Right lobe of liver (tissue), 6 donors: ENCODE measurements around the gene DPYD. TPM values are rescaled to one million over a fixed set of nuclear protein-coding genes. Genes with fewer than 3 reads are reported as not detected.

ENCODE experiments used
- ATAC-seq, 4 donors: fragments of 200-7000 bp; cut with Tn5 transposase; one replicate each; pipeline ENCODE4 v1.9.1; 2020; ENCODE audit warnings: mild to moderate bottlenecking in 4 of 4, moderate library complexity in 4 of 4
- DNase-seq, 3 donors: peaks; one replicate each; pipeline ENCODE4 v3.0.0-alpha.2; 2020
- H3K27ac ChIP-seq, 3 donors: fragments of 200-600 bp; one replicate each; pipeline ENCODE4 v1.8.0; 2022
- H3K27me3 ChIP-seq, 2 donors: fragments of 200-600 bp; one replicate each; pipeline ENCODE4 v1.8.0; 2022
- H3K36me3 ChIP-seq, 4 donors: fragments of 200-600 bp; sonication (generic) in 1 of 4; one replicate each; pipeline versions ENCODE4 v1.5.1 to v1.8.0; 2017 to 2022; ENCODE audit warnings: control low read depth in 1 of 4
- H3K4me1 ChIP-seq, 4 donors: fragments of 200-600 bp; sonication (generic) in 1 of 4; one replicate each; pipeline versions ENCODE4 v1.5.1 to v1.8.0; 2017 to 2022; ENCODE audit warnings: control low read depth in 1 of 4
- H3K4me3 ChIP-seq, 3 donors: fragments of 200-600 bp; one replicate each; pipeline ENCODE4 v1.8.0; 2022
- H3K9me3 ChIP-seq, 4 donors: fragments of 200-600 bp; sonication (generic) in 1 of 4; one replicate each; pipeline versions ENCODE4 v1.5.1 to v1.8.0; 2017 to 2022; ENCODE audit warnings: control low read depth in 1 of 4
- POLR2A ChIP-seq: fragments of 450-650 bp; IDR thresholded peaks from one replicate; pipeline ENCODE4 v1.6.1; 2017; ENCODE audit warnings: antibody characterized with exemption, mild to moderate bottlenecking
- WGBS: methylation state at CpG from one replicate; pipeline ENCODE4 v1.1.6; 2018; ENCODE audit warnings: low coverage, low lambda C conversion rate; ENCODE audit not compliant: insufficient coverage; ENCODE audit errors: missing lambda C conversion rate; 5-methylcytosine and 5-hydroxymethylcytosine counted together
- intact Hi-C, 2 donors: fragments of 100-400 bp; cut with DNase I; formaldehyde crosslinking; loops; one replicate each; pipeline versions ENCODE4 v1.11.2 to v1.14.1; 2022
- total RNA-seq, 6 experiments: library from RNA; depleted of rRNA in 2 of 6; stranded (reverse); fragments of >200 nt in 2 of 6; fragmentation: NEBNext Ultra II Directional in 3 of 6; extraction: Animal tissue kit (Norgen Biotek cat#: 25700) in 3 of 6; gene quantifications; one replicate each; pipeline versions ENCODE4 v1.1.0 to v1.2.4, GENCODE V29; 2016 to 2023
- TF ChIP-seq, protein P1 (sequence below), 4 donors: fragments of 200-600 bp in 3 of 4; fragments of 450-650 bp in 1 of 4; IDR thresholded peaks; one replicate each; pipeline versions ENCODE4 v1.5.1 to v1.8.0; 2016 to 2022; ENCODE audit warnings: antibody characterized with exemption in 4 of 4, mild to moderate bottlenecking in 2 of 4
- donor health status: DM: no; HTN: yes; CAD: no.
- donor health status: DM: no; HTN: no; CAD: no.
- donor health status: DM: no; HTN: no; CAD: no.
- donor health status: DM: no; HTN: yes; CAD: no.
- donor health status: DM: no; HTN: yes; CAD: no.

Gene DPYD
- total RNA-seq, 6 experiments from 2014 or later: 25.2 to 74.4 (median 40.0) TPM

- Histone ChIP-seq H3K36me3 (peaks cover 0 to 2% (median 0%) of the 10 kb centered on the region in 4 donors), H3K4me1 (no peaks in the 10 kb centered on the region), H3K27ac (no peak overlapping the region), H3K4me3 (no peak overlapping the region), H3K27me3 (no peaks in the 10 kb centered on the region), H3K9me3 (no peaks in the 10 kb centered on the region)
- DNase-seq (no peak), ATAC-seq (no peak)
- TF ChIP-seq POLR2A: no peak
- TF ChIP-seq, protein P1, sequence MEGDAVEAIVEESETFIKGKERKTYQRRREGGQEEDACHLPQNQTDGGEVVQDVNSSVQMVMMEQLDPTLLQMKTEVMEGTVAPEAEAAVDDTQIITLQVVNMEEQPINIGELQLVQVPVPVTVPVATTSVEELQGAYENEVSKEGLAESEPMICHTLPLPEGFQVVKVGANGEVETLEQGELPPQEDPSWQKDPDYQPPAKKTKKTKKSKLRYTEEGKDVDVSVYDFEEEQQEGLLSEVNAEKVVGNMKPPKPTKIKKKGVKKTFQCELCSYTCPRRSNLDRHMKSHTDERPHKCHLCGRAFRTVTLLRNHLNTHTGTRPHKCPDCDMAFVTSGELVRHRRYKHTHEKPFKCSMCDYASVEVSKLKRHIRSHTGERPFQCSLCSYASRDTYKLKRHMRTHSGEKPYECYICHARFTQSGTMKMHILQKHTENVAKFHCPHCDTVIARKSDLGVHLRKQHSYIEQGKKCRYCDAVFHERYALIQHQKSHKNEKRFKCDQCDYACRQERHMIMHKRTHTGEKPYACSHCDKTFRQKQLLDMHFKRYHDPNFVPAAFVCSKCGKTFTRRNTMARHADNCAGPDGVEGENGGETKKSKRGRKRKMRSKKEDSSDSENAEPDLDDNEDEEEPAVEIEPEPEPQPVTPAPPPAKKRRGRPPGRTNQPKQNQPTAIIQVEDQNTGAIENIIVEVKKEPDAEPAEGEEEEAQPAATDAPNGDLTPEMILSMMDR (IDR thresholded peaks at IDR 0.05): no peak
- intact Hi-C loops: no loop called here
- whole genome bisulfite sequencing: 94% methylated on average over 2 of the region's 3 CpGs
Measured at GRCh38 chr1:97654876-97655585, 265.8 kb downstream of the DPYD start.

GRCh38 chr1:97651250-97651649 is 269.6 kb downstream of the DPYD start:
- intact Hi-C loops: no loop called here
- WGBS: 77% methylated on average over 3 of the region's 3 CpGs
- no peak for ATAC-seq

GRCh38 chr1:97649591-97649990 is 271.2 kb downstream of the DPYD start:
- Histone ChIP-seq H3K27me3 (no peaks in the 10 kb centered on the region), H3K4me1 (no peaks in the 10 kb centered on the region), H3K9me3 (no peaks in the 10 kb centered on the region), H3K27ac (no peak overlapping the region), H3K36me3 (peaks cover 0 to 2% (median 0%) of the 10 kb centered on the region in 4 donors), H3K4me3 (no peak overlapping the region)
- DNase-seq (no peak), ATAC-seq (no peak)
- 72% methylated on average over 4 of the region's 4 CpGs for WGBS
- intact Hi-C loops: no loop called here
- TF ChIP-seq POLR2A: no peak
- TF ChIP-seq, protein P1 (IDR thresholded peaks at IDR 0.05): no peak

More at GRCh38 chr1:97651250-97651649, 269.6 kb downstream of the DPYD start:
- H3K27ac ChIP-seq: no peak overlapping the region
- H3K4me1 ChIP-seq: no peaks in the 10 kb centered on the region
- peaks cover 0 to 2% (median 0%) of the 10 kb centered on the region in 4 donors for H3K36me3 ChIP-seq
- TF ChIP-seq POLR2A: no peak
- TF ChIP-seq, protein P1 (IDR thresholded peaks at IDR 0.05): no peak
- H3K9me3 ChIP-seq: no peaks in the 10 kb centered on the region
- no peak for DNase-seq
- H3K4me3 ChIP-seq: no peak overlapping the region
- no peaks in the 10 kb centered on the region for H3K27me3 ChIP-seq

DNA sequence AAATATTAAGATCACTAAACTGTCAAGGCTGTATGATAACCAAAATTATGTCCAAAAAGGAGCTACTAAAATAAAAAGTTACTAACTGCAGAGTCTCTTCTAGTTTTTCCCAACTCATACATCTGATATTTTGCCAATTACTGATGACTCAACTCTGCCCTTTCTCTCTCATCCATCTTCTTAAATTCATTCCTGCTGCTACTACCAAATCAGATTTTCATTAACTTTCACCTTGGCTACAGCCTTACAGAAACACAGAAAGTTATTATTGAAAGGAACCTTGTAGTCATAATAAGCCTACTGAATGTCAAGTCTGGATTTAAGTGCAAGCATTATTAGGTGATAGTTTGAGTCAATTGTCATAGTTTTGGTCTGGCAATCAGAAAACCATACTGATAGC is 273.1 kb downstream of the DPYD start:
- H3K27ac ChIP-seq: no peak overlapping the region
- ATAC-seq: no peak

More for the DNA sequence above, 273.1 kb downstream of the DPYD start:
- Histone ChIP-seq H3K27me3 (no peaks in the 10 kb centered on the region), H3K36me3 (peaks cover 0 to 2% (median 0%) of the 10 kb centered on the region in 4 donors), H3K9me3 (no peaks in the 10 kb centered on the region), H3K4me3 (no peak overlapping the region), H3K4me1 (no peaks in the 10 kb centered on the region)
- intact Hi-C loops: no loop called here
- no peak for DNase-seq
- TF ChIP-seq, protein P1 (IDR thresholded peaks at IDR 0.05): no peak
- no peak for TF ChIP-seq POLR2A
